PC-3 (cell line): ENCODE data around the gene DSCAM. TPM values are rescaled to one million over a fixed set of nuclear protein-coding genes. Genes with fewer than 3 reads are reported as not detected.

Experiments
- ATAC-seq: fragments of 200-7000 bp; cut with Tn5 transposase; 2 replicates; pipeline ENCODE4 v1.9.1; 2020; ENCODE audit warnings: mild to moderate bottlenecking, moderate library complexity
- BruUV-seq: library from RNA; stranded (reverse); fragments of 400-500 nt; replicated peaks from 2 replicates; lab custom pipeline; 2021; lab: Mats Ljungman, UMichigan
- CTCF ChIA-PET: fragments of 300-600 bp; sonication (Branson Sonifier 250); formaldehyde crosslinking; loops from one replicate; lab custom pipeline; 2022; ENCODE audit warnings: antibody characterized with exemption; lab: Charles Lee
- POLR2A ChIA-PET: fragments of 300-600 bp; sonication (Branson Sonifier 250); formaldehyde crosslinking; loops from one replicate; lab custom pipeline; 2022; ENCODE audit warnings: antibody characterized with exemption; ENCODE audit not compliant: unreplicated experiment; lab: Charles Lee
- DNase-seq: peaks from one replicate; pipeline ENCODE4 v3.0.0-alpha.2; 2015
- H2AFZ ChIP-seq: fragments of 300-600 bp; sonication (generic); 2 replicates; pipeline ENCODE4 v1.6.0; 2016; ENCODE audit warnings: antibody characterized with exemption, low read length
- H3F3A ChIP-seq: fragments of 300-600 bp; sonication (generic); one replicate; pipeline ENCODE4 v1.6.0; 2017; ENCODE audit warnings: antibody characterized with exemption, low read length, control low read depth, mild to moderate bottlenecking; ENCODE audit not compliant: unreplicated experiment
- H3K27ac ChIP-seq: fragments of 300-600 bp; sonication (generic); 2 replicates; pipeline ENCODE4 v1.5.1; 2016; ENCODE audit warnings: mild to moderate bottlenecking, low read length
- H3K27me3 ChIP-seq: fragments of 300-600 bp; sonication (generic); 2 replicates; pipeline ENCODE4 v1.6.1; 2016; ENCODE audit warnings: low read length, mixed read lengths
- H3K36me3 ChIP-seq: fragments of 300-600 bp; sonication (generic); 2 replicates; pipeline ENCODE4 v1.6.1; 2016; ENCODE audit warnings: low read depth, mixed run types, low read length, mixed read lengths
- H3K4me1 ChIP-seq: fragments of 300-600 bp; sonication (generic); 2 replicates; pipeline ENCODE4 v1.5.1; 2016; ENCODE audit warnings: low read length; ENCODE audit not compliant: insufficient read depth
- H3K4me2 ChIP-seq: fragments of 300-600 bp; sonication (generic); 2 replicates; pipeline ENCODE4 v1.6.0; 2016; ENCODE audit warnings: low read length
- H3K4me3 ChIP-seq: fragments of 300-600 bp; sonication (generic); 2 replicates; pipeline ENCODE4 v1.5.1; 2016; ENCODE audit warnings: mild to moderate bottlenecking, low read length, mixed read lengths
- H3K79me2 ChIP-seq: fragments of 300-600 bp; sonication (generic); 2 replicates; pipeline ENCODE4 v1.6.1; 2017; ENCODE audit warnings: low read length, mixed read lengths
- H3K9ac ChIP-seq: fragments of 300-600 bp; sonication (generic); 2 replicates; pipeline ENCODE4 v1.6.0; 2016; ENCODE audit warnings: mild to moderate bottlenecking, low read length
- H3K9me2 ChIP-seq: fragments of 300-600 bp; sonication (generic); replicated peaks from 2 replicates; pipeline ENCODE4 v1.6.1; 2016; ENCODE audit warnings: mixed run types, low read length, mixed read lengths
- H3K9me3 ChIP-seq: fragments of 300-600 bp; sonication (generic); 2 replicates; pipeline ENCODE4 v1.6.1; 2016; ENCODE audit warnings: low read length, mixed read lengths
- H4K20me1 ChIP-seq: fragments of 300-600 bp; sonication (generic); 2 replicates; pipeline ENCODE4 v1.6.1; 2016; ENCODE audit warnings: low read length, mixed read lengths
- EZH2 ChIP-seq: fragments of 300-600 bp; sonication (generic); IDR thresholded peaks from one replicate; pipeline ENCODE4 v1.6.1; 2017; ENCODE audit warnings: antibody characterized with exemption, mild to moderate bottlenecking, low read length; ENCODE audit not compliant: unreplicated experiment
- EZH2phosphoT487 ChIP-seq: fragments of 300-600 bp; sonication (generic); IDR thresholded peaks from 2 replicates; pipeline ENCODE4 v1.6.1; 2018; ENCODE audit warnings: mild to moderate bottlenecking, antibody characterized with exemption, low read length, borderline replicate concordance
- intact Hi-C: fragments of 100-400 bp; cut with micrococcal nuclease; formaldehyde crosslinking; loops from 2 replicates; pipeline ENCODE4 v1.9.0; 2023
- total RNA-seq: library from RNA; depleted of rRNA; stranded (reverse); fragments of >200 nt; gene quantifications from 2 replicates; pipeline ENCODE4 v1.2.3, GENCODE V29; 2014
- TF ChIP-seq, protein P1 (sequence below): fragments of 300-600 bp; sonication (generic); conservative IDR thresholded peaks from 2 replicates; pipeline ENCODE4 v1.5.1; 2017; ENCODE audit warnings: antibody characterized with exemption, low read depth, mild to moderate bottlenecking, low read length

The DSCAM gene
- total RNA-seq, 1 experiment from 2014 or later = not detected

DNA sequence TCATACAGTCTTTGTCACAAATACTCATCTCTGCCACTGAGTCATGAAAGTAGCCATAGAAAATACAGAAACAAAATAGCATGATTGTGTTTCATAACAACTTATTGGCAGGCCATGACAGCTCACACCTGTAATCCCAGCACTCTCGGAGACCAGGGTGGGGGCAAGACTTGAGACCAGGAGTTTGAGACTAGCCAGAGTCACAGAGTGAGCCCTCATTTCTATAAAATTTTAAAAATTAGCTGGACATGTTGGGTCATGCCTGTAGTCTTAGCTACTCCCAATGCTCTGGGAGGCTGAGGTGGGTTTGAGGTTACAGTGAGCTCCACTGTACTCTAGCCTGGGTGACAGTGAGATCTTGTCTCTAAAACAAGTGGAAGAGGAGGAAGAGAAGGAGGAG is 568.6 kb downstream of the DSCAM start:
- no TSS peak for BruUV-seq
- no peak overlapping the region for H3K9ac ChIP-seq
- H4K20me1 ChIP-seq = no peaks in the 10 kb centered on the region
- H3K27ac ChIP-seq = no peak overlapping the region
- H3K36me3 ChIP-seq = no peaks in the 10 kb centered on the region
- CTCF ChIA-PET = no interaction called here
- H3K9me3 ChIP-seq = peaks cover 26% of the 10 kb centered on the region
- H2AFZ ChIP-seq = no peak overlapping the region
- TF ChIP-seq, protein P1, sequence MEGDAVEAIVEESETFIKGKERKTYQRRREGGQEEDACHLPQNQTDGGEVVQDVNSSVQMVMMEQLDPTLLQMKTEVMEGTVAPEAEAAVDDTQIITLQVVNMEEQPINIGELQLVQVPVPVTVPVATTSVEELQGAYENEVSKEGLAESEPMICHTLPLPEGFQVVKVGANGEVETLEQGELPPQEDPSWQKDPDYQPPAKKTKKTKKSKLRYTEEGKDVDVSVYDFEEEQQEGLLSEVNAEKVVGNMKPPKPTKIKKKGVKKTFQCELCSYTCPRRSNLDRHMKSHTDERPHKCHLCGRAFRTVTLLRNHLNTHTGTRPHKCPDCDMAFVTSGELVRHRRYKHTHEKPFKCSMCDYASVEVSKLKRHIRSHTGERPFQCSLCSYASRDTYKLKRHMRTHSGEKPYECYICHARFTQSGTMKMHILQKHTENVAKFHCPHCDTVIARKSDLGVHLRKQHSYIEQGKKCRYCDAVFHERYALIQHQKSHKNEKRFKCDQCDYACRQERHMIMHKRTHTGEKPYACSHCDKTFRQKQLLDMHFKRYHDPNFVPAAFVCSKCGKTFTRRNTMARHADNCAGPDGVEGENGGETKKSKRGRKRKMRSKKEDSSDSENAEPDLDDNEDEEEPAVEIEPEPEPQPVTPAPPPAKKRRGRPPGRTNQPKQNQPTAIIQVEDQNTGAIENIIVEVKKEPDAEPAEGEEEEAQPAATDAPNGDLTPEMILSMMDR = no peak
- no peak for TF ChIP-seq EZH2
- no peak for TF ChIP-seq EZH2phosphoT487
- no peaks in the 10 kb centered on the region for H3K79me2 ChIP-seq
- H3K9me2 ChIP-seq = no peaks in the 10 kb centered on the region
- no peak for ATAC-seq
- no peaks in the 10 kb centered on the region for H3F3A ChIP-seq
- H3K4me1 ChIP-seq = no peaks in the 10 kb centered on the region
- no peak for DNase-seq
- no peaks in the 10 kb centered on the region for H3K27me3 ChIP-seq
- no peak overlapping the region for H3K4me3 ChIP-seq
- intact Hi-C loops = no loop called here
- no peak overlapping the region for H3K4me2 ChIP-seq
- POLR2A ChIA-PET = no interaction called here

DNA sequence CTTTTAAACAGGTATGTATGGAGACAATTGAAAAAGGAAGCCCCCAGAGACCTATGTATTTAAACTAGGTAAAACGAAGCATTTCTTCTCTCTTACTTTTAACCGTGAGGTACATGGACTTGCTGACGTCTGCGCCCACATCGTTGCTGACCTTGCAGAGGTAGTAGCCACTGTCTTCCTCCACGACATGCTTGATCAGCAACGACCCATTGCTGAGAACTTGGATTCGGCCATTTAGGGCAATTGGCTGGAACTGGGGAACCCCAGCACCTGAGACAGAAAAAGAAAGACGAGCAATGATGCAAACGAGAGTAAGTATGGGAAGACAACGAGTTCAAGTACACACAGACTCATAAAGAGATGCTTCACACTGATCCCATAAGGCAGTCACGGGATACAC is 571.0 kb downstream of the DSCAM start:
- DNase-seq (no peak), ATAC-seq (no peak)
- no peak overlapping the region for H3K9ac ChIP-seq
- no peaks in the 10 kb centered on the region for H3K27me3 ChIP-seq
- no peaks in the 10 kb centered on the region for H3K79me2 ChIP-seq
- no peak overlapping the region for H3K4me3 ChIP-seq
- H3K4me2 ChIP-seq = no peak overlapping the region
- no peaks in the 10 kb centered on the region for H3F3A ChIP-seq
- POLR2A ChIA-PET = no interaction called here
- CTCF ChIA-PET = no interaction called here
- no TSS peak for BruUV-seq
- no peaks in the 10 kb centered on the region for H3K4me1 ChIP-seq
- no peak overlapping the region for H2AFZ ChIP-seq
- peaks cover 25% of the 10 kb centered on the region for H3K9me3 ChIP-seq
- no peaks in the 10 kb centered on the region for H4K20me1 ChIP-seq
- H3K27ac ChIP-seq = no peak overlapping the region
- H3K36me3 ChIP-seq = no peaks in the 10 kb centered on the region
- TF ChIP-seq, protein P1 = no peak
- TF ChIP-seq EZH2phosphoT487 = no peak
- TF ChIP-seq EZH2 = no peak
- no peaks in the 10 kb centered on the region for H3K9me2 ChIP-seq
- intact Hi-C loops = no loop called here

DNA sequence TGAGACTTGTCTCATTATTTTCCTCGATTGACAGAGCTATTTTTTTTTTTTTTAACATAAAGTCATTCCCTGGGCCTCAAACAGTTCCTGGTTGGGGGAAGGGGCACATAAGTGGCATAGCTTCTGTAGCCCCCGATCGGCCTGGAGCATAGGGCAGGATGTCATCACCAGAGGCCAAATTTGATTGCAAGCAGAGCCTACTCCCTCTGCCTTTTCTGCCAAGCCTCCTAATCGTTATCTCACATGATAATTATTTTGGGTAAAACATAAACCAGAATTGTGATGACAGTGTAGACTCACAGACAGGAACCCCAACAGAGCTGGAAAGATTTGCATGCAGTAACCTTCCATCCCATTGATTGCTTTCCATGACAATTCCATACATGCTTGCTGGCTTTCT is 574.9 kb downstream of the DSCAM start:
- TF ChIP-seq EZH2 (no peak), EZH2phosphoT487 (no peak)
- TF ChIP-seq, protein P1 = no peak
- no peak for DNase-seq
- peaks cover 38% of the 10 kb centered on the region for H3K9me3 ChIP-seq
- intact Hi-C loops = no loop called here
- H3K27me3 ChIP-seq = no peaks in the 10 kb centered on the region
- H3F3A ChIP-seq = no peaks in the 10 kb centered on the region
- no peaks in the 10 kb centered on the region for H4K20me1 ChIP-seq
- ChIA-PET POLR2A (no interaction called here), CTCF (no interaction called here)
- no peak overlapping the region for H3K4me3 ChIP-seq
- no peak overlapping the region for H3K9ac ChIP-seq
- no peaks in the 10 kb centered on the region for H3K36me3 ChIP-seq
- H3K79me2 ChIP-seq = no peaks in the 10 kb centered on the region
- H3K4me1 ChIP-seq = no peaks in the 10 kb centered on the region
- BruUV-seq = no TSS peak
- H2AFZ ChIP-seq = no peak overlapping the region
- no peak overlapping the region for H3K4me2 ChIP-seq
- ATAC-seq = no peak
- no peak overlapping the region for H3K27ac ChIP-seq
- H3K9me2 ChIP-seq = no peaks in the 10 kb centered on the region
